NCI-H524 treated with DMSO at 0.1 percent for 48 hours (cell line): ENCODE data around the gene TXLNA.
"Not testable (repeated sequence)": the region's sequence is repeated elsewhere in the genome, so short reads cannot be mapped to it uniquely, and the experiment has no call there.

Source experiments
- DNase-seq: peaks from one replicate; lab custom pipeline; 2025; lab: John Stamatoyannopoulos, UW

Gene TXLNA

GRCh38 chr1:32179443-32180185 is at the start of gene TXLNA:
Gene TXLNA, plus strand, starts transcription at chr1:32179675. Its CDS starts 671 bp downstream, at chr1:32180346.
- peak; percentile 58 for DNase-seq

GRCh38 chr1:32133950-32134280 is 45.6 kb upstream of the TXLNA start:
- DNase-seq = not testable (repeated sequence)

- DNase-seq = no peak
Observed at GRCh38 chr1:32137111-32137510, 42.4 kb upstream of the TXLNA start.

GRCh38 chr1:32138965-32139364 is 40.5 kb upstream of the TXLNA start:
- DNase-seq = no peak

GRCh38 chr1:32142446-32143301 is 36.8 kb upstream of the TXLNA start:
- DNase-seq = no peak

- DNase-seq = not testable (repeated sequence)
Observed at GRCh38 chr1:32143302-32143695, 36.2 kb upstream of the TXLNA start.

GRCh38 chr1:32144033-32144432 is 35.4 kb upstream of the TXLNA start:
- DNase-seq = no peak

- DNase-seq = not testable (repeated sequence)
Observed at GRCh38 chr1:32147799-32148198, 31.7 kb upstream of the TXLNA start.

GRCh38 chr1:32150847-32151246 is 28.6 kb upstream of the TXLNA start:
- DNase-seq = no peak

- DNase-seq = no peak
Observed at GRCh38 chr1:32151319-32151787, 28.1 kb upstream of the TXLNA start.

- DNase-seq = no peak
Observed at GRCh38 chr1:32159189-32159588, 20.3 kb upstream of the TXLNA start.

- no peak for DNase-seq
Observed at GRCh38 chr1:32163405-32163804, 16.1 kb upstream of the TXLNA start.

GRCh38 chr1:32165633-32166032 is 13.8 kb upstream of the TXLNA start:
- not testable (repeated sequence) for DNase-seq

GRCh38 chr1:32170991-32171390 is 8.5 kb upstream of the TXLNA start:
- no peak for DNase-seq

GRCh38 chr1:32172621-32173245 is 6.7 kb upstream of the TXLNA start:
- DNase-seq = no peak

GRCh38 chr1:32178380-32179192 is 889 bp upstream of the TXLNA start:
- no peak for DNase-seq

- no peak for DNase-seq
Observed at GRCh38 chr1:32179193-32179442, 357 bp upstream of the TXLNA start.

- no peak for DNase-seq
Observed at GRCh38 chr1:32180186-32181060, 948 bp downstream of the TXLNA start.

GRCh38 chr1:32181065-32181464 is 1.6 kb downstream of the TXLNA start:
- DNase-seq = no peak

- DNase-seq = no peak
Observed at GRCh38 chr1:32181563-32181962, 2.1 kb downstream of the TXLNA start.

- no peak for DNase-seq
Observed at GRCh38 chr1:32182060-32182459, 2.6 kb downstream of the TXLNA start.
